HEK293 (cell line): Measurements from ENCODE around the gene ANKRD63.

ENCODE experiments used
- CTCF ChIA-PET: fragments of 350-600 bp; formaldehyde crosslinking; extraction: SDS; loops from one replicate; lab custom pipeline; 2021; ENCODE audit warnings: antibody characterized with exemption; lab: Yijun Ruan, JAX
- POLR2A ChIA-PET: fragments of 300-600 bp; formaldehyde crosslinking; extraction: SDS; loops from one replicate; lab custom pipeline; 2020; ENCODE audit warnings: antibody characterized with exemption, inconsistent platforms; lab: Yijun Ruan, JAX
- H3K27ac ChIP-seq: fragments of 200-500 bp; sonication (Bioruptor generic); 2 replicates; pipeline ENCODE4 v1.5.1; 2014; ENCODE audit warnings: low read depth, low read length, control low read depth, inconsistent platforms; ENCODE audit errors: extremely low read depth
- H3K36me3 ChIP-seq, 2 experiments: fragments of 200-500 bp in 1 of 2; sonication (Bioruptor generic) in 1 of 2; 1 replicate in 1 of 2; 2 replicates in 1 of 2; pipeline ENCODE4 v1.5.1; 2014 to 2017; ENCODE audit warnings: inconsistent platforms in 2 of 2, low read length in 2 of 2; ENCODE audit not compliant: control insufficient read depth in 2 of 2, insufficient read depth in 1 of 2
- H3K4me1 ChIP-seq: fragments of 200-500 bp; sonication (Bioruptor generic); 2 replicates; pipeline ENCODE4 v1.5.1; 2014; ENCODE audit warnings: mild to moderate bottlenecking, low read length, inconsistent platforms; ENCODE audit not compliant: control insufficient read depth, insufficient read depth
- H3K4me3 ChIP-seq: 2 replicates; pipeline ENCODE4 v1.5.1; 2011; ENCODE audit warnings: low read depth, mild to moderate bottlenecking, control low read depth, low read length, moderate library complexity
- H3K9me3 ChIP-seq: fragments of 200-500 bp; sonication (Bioruptor generic); 2 replicates; pipeline ENCODE4 v1.5.1; 2014; ENCODE audit warnings: low read depth, low read length, inconsistent platforms; ENCODE audit not compliant: control insufficient read depth, insufficient read depth
- KLF17 ChIP-seq: fragments of 450-650 bp; formaldehyde crosslinking; IDR thresholded peaks from 2 replicates; pipeline ENCODE4 v1.5.1; 2016; ENCODE audit warnings: missing biosample characterization, missing genetic modification characterization
- OVOL3 ChIP-seq: fragments of 450-650 bp; formaldehyde crosslinking; IDR thresholded peaks from 2 replicates; pipeline ENCODE4 v1.5.1; 2016; ENCODE audit warnings: missing biosample characterization, missing genetic modification characterization
- PBX3 ChIP-seq: sonication (generic); formaldehyde crosslinking; IDR thresholded peaks from 2 replicates; pipeline ENCODE4 v1.8.1; 2022; ENCODE audit warnings: mild to moderate bottlenecking, moderate library complexity, missing genetic modification reagents
- PRDM6 ChIP-seq: fragments of 450-650 bp; formaldehyde crosslinking; IDR thresholded peaks from 2 replicates; pipeline ENCODE4 v1.5.1; 2017; ENCODE audit warnings: missing biosample characterization, missing genetic modification characterization
- SCRT1 ChIP-seq: fragments of 450-650 bp; formaldehyde crosslinking; IDR thresholded peaks from 2 replicates; pipeline ENCODE4 v1.5.1; 2016; ENCODE audit warnings: missing biosample characterization, missing genetic modification characterization, borderline replicate concordance
- SP3 ChIP-seq: fragments of 450-650 bp; formaldehyde crosslinking; IDR thresholded peaks from 2 replicates; pipeline ENCODE4 v1.5.1; 2016; ENCODE audit warnings: missing biosample characterization, missing genetic modification characterization
- ZBTB17 ChIP-seq: fragments of 450-650 bp; formaldehyde crosslinking; IDR thresholded peaks from 2 replicates; pipeline ENCODE4 v1.5.1; 2016; ENCODE audit warnings: missing biosample characterization, missing genetic modification characterization
- ZFP41 ChIP-seq: fragments of 450-650 bp; formaldehyde crosslinking; IDR thresholded peaks from 2 replicates; pipeline ENCODE4 v1.5.1; 2016; ENCODE audit warnings: missing biosample characterization, missing genetic modification characterization, borderline replicate concordance
- ZIC2 ChIP-seq: fragments of 450-650 bp; formaldehyde crosslinking; IDR thresholded peaks from 2 replicates; pipeline ENCODE4 v1.5.1; 2016; ENCODE audit warnings: missing biosample characterization, missing genetic modification characterization
- ZNF335 ChIP-seq: fragments of 450-650 bp; formaldehyde crosslinking; conservative IDR thresholded peaks from 2 replicates; pipeline ENCODE4 v1.5.1; 2016; ENCODE audit warnings: missing biosample characterization, missing genetic modification characterization
- ZNF416 ChIP-seq: fragments of 450-650 bp; formaldehyde crosslinking; IDR thresholded peaks from 2 replicates; pipeline ENCODE4 v1.5.1; 2016; ENCODE audit warnings: missing biosample characterization, missing genetic modification characterization
- ZNF48 ChIP-seq: fragments of 450-650 bp; formaldehyde crosslinking; IDR thresholded peaks from 2 replicates; pipeline ENCODE4 v1.5.1; 2016; ENCODE audit warnings: missing biosample characterization, missing genetic modification characterization
- ZNF561 ChIP-seq: fragments of 450-650 bp; IDR thresholded peaks from 2 replicates; pipeline ENCODE4 v1.5.1; 2018; ENCODE audit warnings: missing biosample characterization, missing genetic modification characterization, borderline replicate concordance
- ZNF707 ChIP-seq: fragments of 450-650 bp; formaldehyde crosslinking; IDR thresholded peaks from 2 replicates; pipeline ENCODE4 v1.5.1; 2016; ENCODE audit warnings: missing biosample characterization, missing genetic modification characterization
- ZSCAN30 ChIP-seq: fragments of 450-650 bp; IDR thresholded peaks from 2 replicates; pipeline ENCODE4 v1.5.1; 2018; ENCODE audit warnings: missing biosample characterization, mild to moderate bottlenecking, missing genetic modification characterization, moderate library complexity

The ANKRD63 gene

GRCh38 chr15:40320931-40321371 lies 38.1 kb upstream of the ANKRD63 start (continued):
- TF ChIP-seq ZNF561 (tag by site-specific recombination) (0 out of 2 replicates have a peak, but pooled peaks have one; percentile 16), ZIC2 (tag by site-specific recombination) (peak; percentile 68; the same call in 1 of the 2 replicates), PRDM6 (tag by site-specific recombination) (peak; percentile 78), OVOL3 (tag by site-specific recombination) (no peak)

GRCh38 chr15:40320409-40320808 lies 37.5 kb upstream of the ANKRD63 start:
- Histone ChIP-seq H3K9me3 (no peaks in the 10 kb centered on the region), H3K4me1 (peaks cover 13% of the 10 kb centered on the region; the same call in 1 of the 2 replicates), H3K27ac (no peak overlapping the region), H3K4me3 (no peak overlapping the region), H3K36me3 (peaks cover 0 to under 1% of the 10 kb centered on the region in 2 experiments; a peak in 1 of 3 replicates)
- CTCF ChIA-PET = interaction anchor here (0.7 to 16.0 kb wide), 13 partner anchors 10 to 847 kb away, joined by 3 to 248 read pairs (median 5); no protein-coding TSS in a partner anchor
- POLR2A ChIA-PET = no interaction called here
- TF ChIP-seq SCRT1 (tag by site-specific recombination) = no peak
- TF ChIP-seq ZNF48 (tag by site-specific recombination) = no peak
- TF ChIP-seq SP3 (tag by site-specific recombination) = no peak
- no peak for TF ChIP-seq ZSCAN30 (tag by site-specific recombination)
- no peak for TF ChIP-seq ZBTB17
- TF ChIP-seq ZNF707 = no peak

- Histone ChIP-seq H3K27ac (no peak overlapping the region), H3K4me3 (no peak overlapping the region), H3K4me1 (peaks cover 8% of the 10 kb centered on the region; the same call in 1 of the 2 replicates), H3K36me3 (no peaks in the 10 kb centered on the region), H3K9me3 (no peaks in the 10 kb centered on the region)
- CTCF ChIA-PET = interaction anchor here (1.2 to 16.0 kb wide), 2 partner anchors 21 to 42 kb away, joined by 6 to 248 read pairs; no protein-coding TSS in a partner anchor
- TF ChIP-seq PBX3 = no peak
- TF ChIP-seq ZNF335 (tag by site-specific recombination) = no peak
- TF ChIP-seq ZNF416 (tag by site-specific recombination) = no peak
- no peak for TF ChIP-seq KLF17
- TF ChIP-seq PRDM6 (tag by site-specific recombination) = peak; percentile 24; the same call in 1 of the 2 replicates
- TF ChIP-seq ZFP41 = no peak
- POLR2A ChIA-PET = interaction anchor here (1.1 kb wide), 1 partner anchor 27 kb away, joined by 3 read pairs; no protein-coding TSS in a partner anchor
Measured at GRCh38 chr15:40317580-40317979, 34.7 kb upstream of the ANKRD63 start.
